ENCODE results near the gene GJC3. TPM values are rescaled to one million over a fixed set of nuclear protein-coding genes. Genes with fewer than 3 reads are reported as not detected.
"Not testable (repeated sequence)": the region's sequence is repeated elsewhere in the genome, so short reads cannot be mapped to it uniquely, and the experiment has no call there.

GJC3 gene
- total and polyA plus RNA-seq, 2 donors from 2014 or later = 0.73 TPM; not detected in 1

DNA sequence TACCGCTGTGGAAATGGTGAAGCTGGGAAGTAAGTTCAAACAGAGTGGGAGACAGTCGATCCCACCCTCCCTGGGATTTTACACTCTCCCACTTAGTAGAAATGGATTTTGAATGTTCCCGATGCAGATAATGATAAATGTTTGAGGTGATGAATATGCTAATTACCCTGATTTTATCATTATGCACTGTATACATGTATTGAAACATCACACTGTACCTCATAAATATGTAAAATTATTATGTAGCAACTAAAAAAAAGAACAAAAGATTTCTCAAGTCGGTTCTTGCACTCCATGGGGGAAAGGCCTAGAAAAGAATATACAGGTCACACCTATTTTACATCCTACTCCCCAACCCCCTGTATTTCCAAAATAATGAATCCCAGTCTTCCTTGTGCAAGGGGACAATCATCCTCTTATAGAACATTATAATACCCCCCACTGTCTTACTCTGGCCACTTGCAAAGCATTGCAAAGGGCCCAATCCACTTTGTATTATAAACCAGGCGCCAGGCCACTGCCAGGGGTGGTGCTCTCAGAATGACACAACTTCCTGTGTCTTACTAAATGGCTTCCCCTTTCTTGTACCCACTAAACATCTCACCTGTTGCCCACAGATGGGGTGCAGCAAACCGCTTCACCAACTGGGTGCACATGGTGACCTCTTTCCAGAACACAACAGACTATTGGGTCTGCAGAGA lies 31.9 kb downstream of the GJC3 start:
- FAIRE-seq (no peak), DNase-seq (no peak)
- H3K27ac ChIP-seq (ENCODE audit: low read depth in 2 of 2, low read length in 2 of 2) = no peak overlapping the region
- no peak overlapping the region for H3K9ac ChIP-seq (ENCODE audit: low read length in 3 of 3)
- no peaks in the 10 kb centered on the region for H3K27me3 ChIP-seq (ENCODE audit: control insufficient read depth, insufficient read depth, low read length)
- no peaks in the 10 kb centered on the region for H3K4me1 ChIP-seq (ENCODE audit: control insufficient read depth in 2 of 3, insufficient read depth in 2 of 3, low read depth in 1 of 3, low read length in 3 of 3)
- H3K4me3 ChIP-seq (ENCODE audit: low read length in 3 of 3) = no peak overlapping the region
- TF ChIP-seq CTCF (IDR thresholded peaks at IDR 0.05; ENCODE audit: borderline replicate concordance, extremely low read depth, insufficient read depth) = no peak
- intact Hi-C loops (cut with DNase I) = no loop called here
- H3K36me3 ChIP-seq (ENCODE audit: control insufficient read depth in 2 of 3, insufficient read depth in 3 of 3, low read length in 3 of 3) = peaks cover 8 to 18% (median 13%) of the 10 kb centered on the region in 3 donors
- H3K9me3 ChIP-seq (ENCODE audit: control insufficient read depth in 2 of 3, insufficient read depth in 1 of 3, low read length in 3 of 3) = no peaks in the 10 kb centered on the region

DNA sequence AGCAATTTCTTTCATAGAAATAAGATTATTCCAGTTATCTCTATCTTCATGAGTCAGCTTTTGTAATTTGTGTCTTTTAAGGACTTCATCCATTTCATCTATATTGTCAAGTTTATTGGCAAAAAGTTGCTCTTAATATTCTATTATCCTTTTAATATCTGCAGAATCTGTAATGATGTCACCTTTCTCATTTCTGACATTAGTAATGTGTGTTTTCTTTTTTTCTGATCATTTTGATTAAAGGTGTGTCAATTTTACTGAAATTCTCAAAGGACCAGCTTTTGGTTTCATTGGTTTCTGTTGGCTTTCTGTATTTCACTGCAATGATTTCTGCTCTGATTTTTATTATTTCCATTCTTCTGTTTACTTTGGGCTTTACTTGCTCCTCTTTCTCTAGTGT lies 34.7 kb downstream of the GJC3 start:
- no peak overlapping the region for H3K4me3 ChIP-seq (ENCODE audit: low read length in 3 of 3)
- intact Hi-C loops (cut with DNase I) = no loop called here
- no peaks in the 10 kb centered on the region for H3K4me1 ChIP-seq (ENCODE audit: control insufficient read depth in 2 of 3, insufficient read depth in 2 of 3, low read depth in 1 of 3, low read length in 3 of 3)
- FAIRE-seq = no peak
- no peak for DNase-seq
- no peak overlapping the region for H3K9ac ChIP-seq (ENCODE audit: low read length in 3 of 3)
- H3K27me3 ChIP-seq (ENCODE audit: control insufficient read depth, insufficient read depth, low read length) = no peaks in the 10 kb centered on the region
- peaks cover 0 to 8% (median 2%) of the 10 kb centered on the region in 3 donors for H3K36me3 ChIP-seq (ENCODE audit: control insufficient read depth in 2 of 3, insufficient read depth in 3 of 3, low read length in 3 of 3)
- H3K27ac ChIP-seq (ENCODE audit: low read depth in 2 of 2, low read length in 2 of 2) = no peak overlapping the region
- no peak for TF ChIP-seq CTCF (IDR thresholded peaks at IDR 0.05; ENCODE audit: borderline replicate concordance, extremely low read depth, insufficient read depth)
- H3K9me3 ChIP-seq (ENCODE audit: control insufficient read depth in 2 of 3, insufficient read depth in 1 of 3, low read length in 3 of 3) = no peaks in the 10 kb centered on the region

DNA sequence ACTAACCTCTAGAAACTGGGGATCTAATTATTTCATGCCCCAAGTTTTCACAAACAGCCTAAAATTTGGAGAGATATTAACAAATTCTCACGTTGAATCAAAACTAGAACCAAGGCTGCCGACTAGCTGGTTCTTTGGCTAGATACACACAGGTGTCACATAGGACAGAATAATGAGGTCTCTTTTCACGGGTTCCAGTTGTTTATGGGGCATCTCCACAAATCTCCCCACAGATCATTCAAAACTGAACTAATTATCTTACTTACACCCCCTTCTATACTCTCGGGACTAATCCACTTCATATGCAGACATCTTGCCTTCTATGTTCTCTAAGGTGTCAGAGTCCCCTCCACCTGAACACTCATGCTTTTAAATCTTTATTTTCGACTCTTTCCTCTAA lies 36.1 kb downstream of the GJC3 start:
- Histone ChIP-seq H3K4me3 (ENCODE audit: low read length in 3 of 3) (no peak overlapping the region), H3K9me3 (ENCODE audit: control insufficient read depth in 2 of 3, insufficient read depth in 1 of 3, low read length in 3 of 3) (no peaks in the 10 kb centered on the region), H3K27me3 (ENCODE audit: control insufficient read depth, insufficient read depth, low read length) (no peaks in the 10 kb centered on the region), H3K27ac (ENCODE audit: low read depth in 2 of 2, low read length in 2 of 2) (no peak overlapping the region), H3K36me3 (ENCODE audit: control insufficient read depth in 2 of 3, insufficient read depth in 3 of 3, low read length in 3 of 3) (peaks cover 0 to 9% (median 2%) of the 10 kb centered on the region in 3 donors), H3K4me1 (ENCODE audit: control insufficient read depth in 2 of 3, insufficient read depth in 2 of 3, low read depth in 1 of 3, low read length in 3 of 3) (no peaks in the 10 kb centered on the region), H3K9ac (ENCODE audit: low read length in 3 of 3) (no peak overlapping the region)
- intact Hi-C loops (cut with DNase I) = no loop called here
- TF ChIP-seq CTCF (IDR thresholded peaks at IDR 0.05; ENCODE audit: borderline replicate concordance, extremely low read depth, insufficient read depth) = no peak
- FAIRE-seq (no peak), DNase-seq (no peak)

- H3K27ac ChIP-seq (ENCODE audit: low read depth in 2 of 2, low read length in 2 of 2); H3K4me1 ChIP-seq (ENCODE audit: control insufficient read depth in 2 of 3, insufficient read depth in 2 of 3, low read depth in 1 of 3, low read length in 3 of 3); H3K9me3 ChIP-seq (ENCODE audit: control insufficient read depth in 2 of 3, insufficient read depth in 1 of 3, low read length in 3 of 3); DNase-seq; intact Hi-C loops (cut with DNase I); H3K4me3 ChIP-seq (ENCODE audit: low read length in 3 of 3); H3K9ac ChIP-seq (ENCODE audit: low read length in 3 of 3); H3K36me3 ChIP-seq (ENCODE audit: control insufficient read depth in 2 of 3, insufficient read depth in 3 of 3, low read length in 3 of 3); FAIRE-seq; H3K27me3 ChIP-seq (ENCODE audit: control insufficient read depth, insufficient read depth, low read length): not testable (repeated sequence)
Measured at GRCh38 chr7:99890348-99890747, 39.1 kb downstream of the GJC3 start.

DNA sequence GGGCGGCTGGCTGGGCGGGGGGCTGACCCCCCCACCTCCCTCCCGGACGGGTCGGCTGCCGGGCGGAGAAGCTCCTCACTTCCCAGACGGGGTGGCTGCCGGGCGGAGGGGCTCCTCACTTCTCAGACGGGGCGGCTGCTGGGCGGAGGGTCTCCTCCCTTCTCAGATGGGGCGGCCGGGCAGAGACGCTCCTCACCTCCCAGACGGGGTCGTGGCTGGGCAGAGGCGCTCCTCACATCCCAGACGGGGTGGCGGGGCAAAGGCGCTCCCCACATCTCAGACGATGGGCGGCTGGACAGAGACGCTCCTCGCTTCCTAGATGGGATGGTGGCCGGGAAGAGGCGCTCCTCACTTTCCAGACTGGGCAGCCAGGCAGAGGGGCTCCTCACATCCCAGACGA lies 41.1 kb downstream of the GJC3 start:
- H3K4me3 ChIP-seq (ENCODE audit: low read length in 3 of 3); FAIRE-seq; H3K9ac ChIP-seq (ENCODE audit: low read length in 3 of 3); DNase-seq; H3K27ac ChIP-seq (ENCODE audit: low read depth in 2 of 2, low read length in 2 of 2); H3K27me3 ChIP-seq (ENCODE audit: control insufficient read depth, insufficient read depth, low read length); intact Hi-C loops (cut with DNase I); H3K9me3 ChIP-seq (ENCODE audit: control insufficient read depth in 2 of 3, insufficient read depth in 1 of 3, low read length in 3 of 3); H3K4me1 ChIP-seq (ENCODE audit: control insufficient read depth in 2 of 3, insufficient read depth in 2 of 3, low read depth in 1 of 3, low read length in 3 of 3); H3K36me3 ChIP-seq (ENCODE audit: control insufficient read depth in 2 of 3, insufficient read depth in 3 of 3, low read length in 3 of 3): not testable (repeated sequence)
